ENCODE measurements around the gene WFS1.

The WFS1 gene

DNA sequence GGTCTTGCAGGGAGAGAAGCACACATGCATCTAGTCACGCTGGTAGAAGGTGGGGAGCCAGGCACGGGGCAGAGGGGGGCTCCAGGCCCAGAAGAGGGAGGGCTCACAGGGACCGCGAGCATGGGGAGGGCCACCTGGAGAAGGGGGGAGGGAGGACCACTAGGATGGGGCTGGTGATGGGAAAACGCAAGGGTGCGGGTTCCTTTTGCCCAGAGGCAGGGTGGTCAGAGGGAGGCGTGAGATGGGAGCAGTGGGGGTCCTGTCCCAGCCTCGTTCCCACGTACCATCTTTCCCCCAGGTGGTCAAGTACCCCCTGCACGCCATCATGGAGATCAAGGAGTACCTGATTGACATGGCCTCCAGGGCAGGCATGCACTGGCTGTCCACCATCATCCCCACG, 30.7 kb downstream of the WFS1 start:
- no peak for DNase-seq (ENCODE audit: low spot score)

DNA sequence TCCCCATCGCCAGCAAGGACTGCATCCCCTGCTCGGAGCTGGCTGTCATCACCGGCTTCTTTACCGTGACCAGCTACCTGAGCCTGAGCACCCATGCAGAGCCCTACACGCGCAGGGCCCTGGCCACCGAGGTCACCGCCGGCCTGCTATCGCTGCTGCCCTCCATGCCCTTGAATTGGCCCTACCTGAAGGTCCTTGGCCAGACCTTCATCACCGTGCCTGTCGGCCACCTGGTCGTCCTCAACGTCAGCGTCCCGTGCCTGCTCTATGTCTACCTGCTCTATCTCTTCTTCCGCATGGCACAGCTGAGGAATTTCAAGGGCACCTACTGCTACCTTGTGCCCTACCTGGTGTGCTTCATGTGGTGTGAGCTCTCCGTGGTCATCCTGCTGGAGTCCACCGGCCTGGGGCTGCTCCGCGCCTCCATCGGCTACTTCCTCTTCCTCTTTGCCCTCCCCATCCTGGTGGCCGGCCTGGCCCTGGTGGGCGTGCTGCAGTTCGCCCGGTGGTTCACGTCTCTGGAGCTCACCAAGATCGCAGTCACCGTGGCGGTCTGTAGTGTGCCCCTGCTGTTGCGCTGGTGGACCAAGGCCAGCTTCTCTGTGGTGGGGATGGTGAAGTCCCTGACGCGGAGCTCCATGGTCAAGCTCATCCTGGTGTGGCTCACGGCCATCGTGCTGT, 31.5 kb downstream of the WFS1 start:
- no peak for DNase-seq (ENCODE audit: low spot score)

DNA sequence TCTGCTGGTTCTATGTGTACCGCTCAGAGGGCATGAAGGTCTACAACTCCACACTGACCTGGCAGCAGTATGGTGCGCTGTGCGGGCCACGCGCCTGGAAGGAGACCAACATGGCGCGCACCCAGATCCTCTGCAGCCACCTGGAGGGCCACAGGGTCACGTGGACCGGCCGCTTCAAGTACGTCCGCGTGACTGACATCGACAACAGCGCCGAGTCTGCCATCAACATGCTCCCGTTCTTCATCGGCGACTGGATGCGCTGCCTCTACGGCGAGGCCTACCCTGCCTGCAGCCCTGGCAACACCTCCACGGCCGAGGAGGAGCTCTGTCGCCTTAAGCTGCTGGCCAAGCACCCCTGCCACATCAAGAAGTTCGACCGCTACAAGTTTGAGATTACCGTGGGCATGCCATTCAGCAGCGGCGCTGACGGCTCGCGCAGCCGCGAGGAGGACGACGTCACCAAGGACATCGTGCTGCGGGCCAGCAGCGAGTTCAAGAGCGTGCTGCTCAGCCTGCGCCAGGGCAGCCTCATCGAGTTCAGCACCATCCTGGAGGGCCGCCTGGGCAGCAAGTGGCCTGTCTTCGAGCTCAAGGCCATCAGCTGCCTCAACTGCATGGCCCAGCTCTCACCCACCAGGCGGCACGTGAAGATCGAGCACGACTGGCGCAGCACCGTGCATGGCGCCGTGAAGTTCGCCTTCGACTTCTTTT, 32.2 kb downstream of the WFS1 start:
- no peak for DNase-seq (ENCODE audit: low spot score)

DNA sequence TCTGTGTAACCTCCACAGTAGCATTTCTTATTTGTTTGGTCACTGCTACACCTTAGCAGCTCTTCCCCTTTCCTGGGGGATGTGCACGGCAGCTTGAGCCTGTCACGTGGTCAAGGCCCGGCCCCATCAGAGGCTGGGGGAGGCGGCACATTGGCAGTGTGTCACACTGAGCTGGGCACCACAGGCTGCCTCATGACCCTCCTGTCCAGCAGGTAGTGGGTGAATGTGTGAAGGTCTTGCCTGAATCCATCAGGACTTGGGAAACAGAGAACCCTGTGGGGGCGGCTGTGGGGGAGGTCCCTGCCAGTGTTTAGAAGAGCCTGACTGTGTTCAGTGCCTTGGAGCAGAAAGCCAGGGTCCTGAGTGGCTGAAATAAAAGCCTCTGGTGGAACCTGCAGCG, 33.2 kb downstream of the WFS1 start:
- no peak for DNase-seq (ENCODE audit: low spot score)

DNA sequence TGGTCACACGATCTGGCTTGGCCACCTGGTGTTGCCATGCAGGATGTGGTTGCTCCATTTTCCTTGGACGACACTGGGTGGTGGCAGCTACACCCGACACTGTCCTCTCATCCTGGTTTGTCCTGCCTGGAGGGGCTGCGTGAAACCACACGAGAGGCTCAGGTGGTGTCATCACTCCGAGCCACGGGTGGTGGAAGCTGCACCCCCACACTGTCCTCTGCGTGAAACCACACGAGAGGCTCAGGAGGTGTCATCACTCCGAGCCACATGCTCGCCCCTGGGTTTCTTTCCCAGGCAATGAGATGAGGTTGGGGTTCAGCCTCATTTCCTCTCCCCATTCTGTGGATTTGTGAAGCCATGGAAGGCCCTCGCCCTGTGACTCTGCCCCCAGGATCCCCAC, 34.3 kb downstream of the WFS1 start:
- DNase-seq (ENCODE audit: low spot score) = no peak

DNA sequence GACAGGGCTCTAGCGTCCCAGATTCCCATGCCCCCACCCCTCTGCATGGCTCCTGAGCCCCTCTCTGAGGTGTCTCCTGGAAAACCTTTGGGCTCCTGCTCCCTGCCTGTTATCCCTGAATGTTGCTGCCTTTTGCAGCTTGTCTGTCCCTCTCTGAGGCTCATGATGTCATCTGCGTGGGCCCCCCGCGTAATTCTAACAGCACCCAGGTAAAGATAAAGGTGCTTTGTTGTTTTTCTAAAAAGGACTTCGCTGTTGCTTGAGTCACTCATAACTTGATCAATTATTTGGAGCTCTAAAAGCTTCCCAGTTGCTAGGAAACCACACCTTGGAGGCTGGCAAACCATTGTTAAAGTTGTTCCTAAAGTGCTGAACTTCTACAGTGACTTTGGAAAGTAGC, 36.6 kb downstream of the WFS1 start:
- DNase-seq (ENCODE audit: low spot score) = no peak

DNA sequence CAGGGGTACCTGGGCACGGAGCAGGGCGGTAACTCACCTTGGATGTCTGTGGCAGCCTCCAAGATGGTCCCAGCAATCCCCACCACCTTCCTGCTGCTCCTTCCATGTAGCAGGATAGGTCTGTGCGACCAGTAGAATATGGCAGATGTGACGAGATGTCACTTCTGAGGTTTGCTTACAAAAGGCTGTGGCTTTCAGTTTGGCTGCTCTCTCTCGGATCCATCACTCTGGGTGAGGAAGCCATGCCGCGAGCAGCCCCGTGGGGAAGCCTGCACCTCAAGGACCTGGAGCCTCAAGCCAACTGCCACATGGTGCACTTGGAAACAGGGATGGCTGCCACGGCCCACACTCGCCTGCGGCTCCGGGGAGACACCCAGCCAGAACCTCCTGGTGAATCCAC, 37.6 kb downstream of the WFS1 start:
- no peak for DNase-seq (ENCODE audit: low spot score)

DNA sequence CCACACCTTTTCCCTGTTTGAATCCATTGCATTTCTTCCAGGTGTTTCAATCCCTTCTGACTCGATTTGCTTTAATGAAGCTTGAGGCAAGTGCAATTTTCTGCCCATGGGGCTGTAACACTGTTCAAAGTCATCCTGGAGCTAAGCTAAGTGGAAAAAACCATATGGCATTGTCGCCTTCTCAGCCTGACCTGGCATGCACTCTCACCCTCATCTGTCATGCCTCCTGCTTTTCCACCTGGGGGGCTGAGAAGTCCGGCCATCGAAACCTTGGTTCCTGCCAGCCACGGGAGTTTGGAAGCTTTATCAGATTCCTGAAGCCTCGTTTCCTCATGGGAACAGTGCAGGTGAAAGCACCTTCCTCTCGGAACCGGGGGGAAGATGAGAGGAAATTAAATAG, 38.2 kb downstream of the WFS1 start:
- DNase-seq (ENCODE audit: low spot score) = no peak

DNA sequence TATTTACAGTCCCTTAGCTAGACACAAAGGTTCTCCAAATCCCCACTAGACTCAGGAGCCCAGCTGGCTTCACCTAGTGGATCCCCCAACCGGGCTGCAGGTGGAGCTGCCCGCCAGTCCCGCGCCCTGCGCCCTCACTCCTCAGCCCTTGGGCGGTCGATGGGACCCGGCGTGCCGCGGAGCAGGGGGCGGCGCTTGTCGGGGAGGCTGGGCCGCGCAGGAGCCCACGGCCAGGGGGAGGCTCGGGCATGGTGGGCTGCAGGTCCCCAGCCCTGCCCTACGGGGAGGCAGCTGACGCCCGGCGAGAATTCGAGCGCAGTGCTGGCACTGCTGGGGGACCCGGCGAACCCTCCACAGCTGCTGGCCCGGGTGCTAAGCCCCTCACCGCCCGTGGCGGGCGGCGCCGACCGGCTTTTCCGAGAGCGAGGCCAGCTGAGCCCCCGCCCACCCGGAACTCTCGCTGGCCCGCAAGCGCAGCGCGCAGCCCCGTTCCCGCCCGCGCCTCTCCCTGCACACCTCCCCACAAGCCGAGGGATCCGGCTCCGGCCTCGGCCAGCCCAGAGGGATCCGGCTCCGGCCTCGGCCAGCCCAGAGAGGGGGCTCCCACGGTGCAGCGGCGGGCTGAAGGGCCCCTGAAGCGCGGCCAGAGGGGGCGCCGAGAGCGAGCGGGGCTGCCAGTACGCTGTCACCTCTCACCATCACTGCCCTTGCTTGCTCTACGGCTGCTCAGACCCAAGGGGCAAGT, 39.4 kb downstream of the WFS1 start:
- DNase-seq (ENCODE audit: low spot score) = no peak

DNA sequence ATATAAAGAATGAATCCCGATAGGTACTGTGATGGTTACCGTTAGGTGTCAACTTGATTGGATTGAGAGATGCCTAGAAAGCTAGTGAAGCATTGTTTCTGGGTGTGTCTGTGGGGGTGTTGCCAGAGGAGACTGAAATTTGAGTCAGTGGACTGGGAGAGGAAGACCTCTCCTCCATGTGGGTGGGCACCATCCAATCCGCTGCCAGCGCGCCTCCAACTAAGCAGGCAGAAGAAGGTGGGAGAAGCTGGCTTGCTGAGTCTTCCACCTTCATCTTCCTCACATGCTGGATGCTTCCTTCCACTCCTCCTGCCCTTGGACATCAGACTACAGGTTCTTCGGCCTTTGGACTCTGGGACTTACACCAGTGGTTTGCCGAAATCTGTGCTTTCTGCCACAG, 40.1 kb downstream of the WFS1 start:
- no peak for DNase-seq (ENCODE audit: low spot score)

DNA sequence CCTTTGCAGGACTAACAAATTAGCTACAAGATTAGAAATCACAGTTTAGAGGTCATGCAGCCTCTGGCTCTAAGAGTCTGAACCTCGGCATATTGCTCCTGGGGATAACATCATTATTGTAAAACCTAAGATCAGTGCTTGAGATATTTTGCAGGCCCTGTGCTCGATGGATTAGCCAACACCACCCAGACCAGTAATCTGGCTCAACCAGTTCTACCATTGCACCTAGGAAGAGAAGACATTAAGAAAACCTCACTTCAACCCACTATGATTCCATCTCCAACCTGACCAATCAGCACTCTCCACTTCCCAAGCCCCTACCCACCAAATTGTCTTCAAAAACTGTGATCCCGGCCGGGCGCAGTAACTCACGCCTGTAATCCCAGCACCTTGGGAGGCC, 43.6 kb downstream of the WFS1 start:
- DNase-seq (ENCODE audit: low spot score) = no peak

DNA sequence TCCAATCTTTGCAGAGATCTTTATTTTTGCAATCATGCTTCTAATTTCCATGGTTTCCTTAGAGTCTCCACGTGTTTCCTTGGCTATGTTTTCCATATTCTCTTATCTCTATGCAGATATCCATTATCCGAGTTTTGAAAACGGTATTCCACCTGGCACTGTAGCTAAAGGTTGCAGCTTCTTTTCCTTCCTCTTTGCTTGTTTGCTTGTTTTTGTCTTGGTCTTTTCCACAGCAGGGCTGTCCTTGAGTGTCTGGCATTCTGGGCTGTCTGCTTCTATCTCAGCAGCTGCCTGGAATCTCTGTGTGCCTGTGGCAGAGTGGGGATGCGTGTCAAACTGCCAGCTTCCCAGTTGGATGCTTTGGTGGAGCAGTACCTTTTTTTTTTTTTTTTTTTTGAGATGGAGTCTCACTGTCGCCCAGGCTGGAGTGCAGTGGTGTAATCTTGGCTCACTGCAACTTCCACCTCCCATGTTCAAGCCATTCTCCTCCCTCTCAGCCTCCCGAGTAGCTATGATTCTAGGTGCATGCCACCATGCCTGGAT, 46.9 kb downstream of the WFS1 start:
- DNase-seq (ENCODE audit: low spot score) = no peak

DNA sequence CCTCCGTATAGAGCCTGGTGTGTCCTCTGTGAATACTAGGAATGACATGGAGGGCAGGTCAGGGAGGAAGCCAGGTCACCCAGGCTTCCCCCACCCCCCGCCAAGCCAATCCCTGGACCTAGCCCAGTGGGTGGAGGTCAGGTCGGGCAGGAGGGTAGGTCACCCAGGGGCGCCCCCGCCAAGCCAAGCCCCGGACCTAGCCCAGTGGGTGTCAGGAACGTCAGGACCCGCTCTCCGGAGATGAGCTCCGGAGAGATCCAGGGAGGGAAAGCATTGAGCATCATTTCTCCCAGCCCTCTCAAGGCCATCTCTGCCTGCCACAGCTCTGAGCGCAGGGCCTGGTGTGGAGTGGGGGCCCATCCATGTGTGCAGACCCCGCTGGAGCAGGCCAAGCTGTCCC, 48.6 kb downstream of the WFS1 start:
- DNase-seq (ENCODE audit: low spot score) = no peak

DNA sequence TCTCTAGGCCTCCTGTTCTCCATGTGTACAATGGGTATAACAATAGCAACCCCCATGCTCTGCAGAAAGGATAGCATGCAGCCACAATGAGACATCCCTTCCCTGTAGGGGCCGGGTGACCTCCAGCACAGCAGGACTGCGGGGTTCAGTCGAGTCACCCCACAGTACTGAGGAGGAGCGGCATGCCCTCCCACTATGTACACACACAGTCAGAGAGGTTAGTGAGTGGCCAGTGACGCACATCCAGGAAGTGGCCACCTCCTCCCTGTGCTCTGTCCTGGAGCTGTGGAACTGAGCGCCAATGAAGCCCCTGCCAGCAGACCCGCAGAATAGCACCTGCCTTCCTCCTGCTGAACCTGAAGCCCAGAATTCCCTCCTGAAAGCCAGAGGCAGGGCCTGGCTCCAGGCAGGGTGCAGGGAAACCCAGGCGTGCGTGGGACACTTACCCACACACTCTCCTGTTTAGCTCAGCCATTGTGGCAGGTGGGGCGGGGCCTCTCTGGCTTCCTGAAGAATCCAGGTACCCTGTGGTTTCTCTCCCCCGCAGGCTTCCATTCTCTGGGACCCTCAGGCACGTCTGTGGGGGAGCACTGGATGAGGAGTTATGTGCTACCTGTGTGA, 50.0 kb downstream of the WFS1 start:
- DNase-seq (ENCODE audit: low spot score) = no peak

DNA sequence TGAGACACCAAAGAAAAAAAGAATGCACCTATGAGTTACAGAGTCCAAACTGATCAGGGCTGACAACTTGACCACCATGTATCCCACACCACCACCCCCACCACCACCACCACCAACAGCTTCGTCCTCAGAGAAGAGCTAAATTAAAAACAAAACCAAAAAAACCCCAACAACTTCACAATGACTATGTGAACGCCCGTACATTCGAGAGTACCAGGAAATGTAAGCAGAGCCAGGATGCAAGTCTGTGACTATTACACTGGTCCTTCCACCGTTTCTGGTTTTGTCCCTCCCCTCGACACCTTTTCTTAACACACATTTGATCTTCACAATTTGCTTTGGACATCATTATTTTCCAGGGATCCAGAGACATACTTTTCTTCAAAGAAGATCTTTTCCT, 51.0 kb downstream of the WFS1 start:
- DNase-seq (ENCODE audit: low spot score) = no peak

DNA sequence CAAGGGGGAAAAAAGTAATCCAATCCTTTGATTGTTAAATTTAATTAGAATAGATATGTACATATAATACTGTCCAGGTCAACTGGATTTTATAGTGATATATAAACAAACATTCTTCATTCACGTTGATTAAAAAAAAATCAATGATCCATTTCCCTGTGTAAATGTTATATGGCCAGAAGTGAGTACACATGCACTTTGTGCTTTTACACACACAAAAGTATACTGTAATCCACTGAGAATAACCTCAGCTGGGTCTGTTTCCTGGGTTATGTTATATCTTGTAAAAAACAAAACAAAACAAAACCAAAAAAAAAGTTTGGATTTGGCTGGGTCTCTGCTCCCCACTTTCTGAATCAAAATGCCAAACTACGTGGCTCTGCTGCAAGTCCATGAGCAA, 51.7 kb downstream of the WFS1 start:
- no peak for DNase-seq (ENCODE audit: low spot score)

DNA sequence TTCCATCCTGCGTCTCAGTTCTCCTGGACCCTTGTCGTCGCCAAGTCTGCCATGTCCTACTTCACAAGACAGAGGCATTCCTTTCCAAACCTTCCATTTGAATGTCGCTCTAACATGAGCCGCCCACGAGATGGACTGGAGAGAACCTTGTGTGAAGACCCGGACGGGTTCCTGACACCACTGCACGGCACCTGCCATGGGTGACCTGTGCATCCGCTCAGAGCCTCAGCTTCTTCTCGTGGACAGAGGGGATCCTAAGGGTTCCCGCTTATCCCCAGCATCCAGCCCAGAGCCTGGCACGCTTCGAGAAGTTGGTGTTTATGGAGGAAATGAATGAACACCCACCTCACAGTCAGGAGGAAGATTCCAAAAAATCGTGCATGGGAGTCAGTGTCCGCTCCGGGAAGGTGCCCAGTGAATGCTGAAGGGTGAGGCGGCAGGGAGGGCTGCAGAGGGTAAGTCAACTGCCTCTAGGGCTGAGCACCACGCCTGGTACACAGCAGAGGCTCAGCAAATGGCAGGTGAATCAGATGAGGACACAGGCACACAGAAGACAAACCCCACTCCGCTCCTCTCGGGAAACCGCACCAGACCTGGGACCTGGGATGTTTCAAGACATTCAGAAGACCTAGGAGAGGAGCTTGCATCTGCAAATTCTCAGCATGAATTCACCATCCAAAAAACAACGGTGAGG, 52.6 kb downstream of the WFS1 start:
- no peak for DNase-seq (ENCODE audit: low spot score)

DNA sequence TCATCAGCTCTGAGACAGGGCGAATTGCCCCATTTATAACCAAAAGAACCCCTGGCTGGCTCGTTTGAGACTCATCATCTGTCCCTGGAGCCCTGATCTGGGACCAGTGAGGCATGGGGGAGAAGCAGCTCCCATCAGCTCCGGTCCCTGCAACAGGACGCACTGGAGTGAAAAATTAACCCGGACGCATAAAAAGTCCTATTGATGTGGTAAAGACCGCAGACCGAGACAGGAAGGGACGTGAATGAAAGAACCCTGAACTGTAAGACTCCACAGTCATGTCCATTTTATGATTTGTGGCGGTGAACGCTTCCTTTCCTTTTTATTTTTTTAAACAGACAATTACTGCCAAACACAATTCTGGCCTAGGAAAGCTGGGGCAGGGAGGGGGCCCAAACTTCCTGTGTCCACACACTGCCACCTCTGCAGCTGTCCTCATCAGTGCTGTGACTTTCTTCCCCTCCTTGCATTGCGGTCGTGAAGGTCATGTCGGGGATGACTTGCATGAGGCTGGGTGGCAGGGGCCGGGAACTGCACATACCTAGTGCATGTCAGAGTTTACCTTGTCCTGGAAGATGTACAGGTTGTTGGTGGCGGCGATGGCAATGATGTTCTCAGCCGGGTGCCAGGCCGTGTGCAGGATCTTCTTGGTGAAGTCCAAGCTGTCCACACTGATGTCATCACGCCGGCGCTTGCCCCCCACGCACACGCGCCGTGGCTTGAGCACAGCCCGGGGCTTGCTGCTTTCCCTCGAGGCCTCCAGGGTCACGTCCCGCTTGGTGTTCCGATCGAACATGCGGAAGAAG, 53.3 kb downstream of the WFS1 start:
- DNase-seq (ENCODE audit: low spot score) = no peak

DNA sequence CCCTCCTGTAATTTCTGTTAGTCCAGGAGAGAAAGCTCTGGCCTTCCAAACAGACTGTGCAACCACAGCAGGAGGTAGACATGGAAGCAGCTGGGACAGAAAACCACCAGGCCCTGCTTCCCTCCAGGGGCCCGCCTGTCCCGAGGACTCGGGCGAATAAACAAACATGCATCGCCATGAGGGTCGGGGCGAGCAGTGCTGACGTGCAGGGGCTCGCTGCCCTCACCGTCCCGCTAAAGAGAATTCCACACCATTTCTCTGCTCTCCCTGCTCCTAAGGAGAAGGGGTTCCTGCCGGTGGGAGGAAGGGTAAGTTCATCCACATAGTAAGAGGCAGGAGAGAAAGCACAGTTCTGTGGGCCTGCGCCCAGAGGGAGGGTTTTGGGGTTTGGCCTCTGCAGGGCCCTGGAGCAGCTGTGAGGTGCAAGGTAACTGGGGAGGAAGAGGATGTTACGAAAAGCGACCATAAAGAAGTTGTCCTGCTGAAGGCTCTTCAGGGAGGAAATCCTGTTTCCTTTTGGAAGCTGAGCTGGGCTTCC, 54.9 kb downstream of the WFS1 start:
- no peak for DNase-seq (ENCODE audit: low spot score)

DNA sequence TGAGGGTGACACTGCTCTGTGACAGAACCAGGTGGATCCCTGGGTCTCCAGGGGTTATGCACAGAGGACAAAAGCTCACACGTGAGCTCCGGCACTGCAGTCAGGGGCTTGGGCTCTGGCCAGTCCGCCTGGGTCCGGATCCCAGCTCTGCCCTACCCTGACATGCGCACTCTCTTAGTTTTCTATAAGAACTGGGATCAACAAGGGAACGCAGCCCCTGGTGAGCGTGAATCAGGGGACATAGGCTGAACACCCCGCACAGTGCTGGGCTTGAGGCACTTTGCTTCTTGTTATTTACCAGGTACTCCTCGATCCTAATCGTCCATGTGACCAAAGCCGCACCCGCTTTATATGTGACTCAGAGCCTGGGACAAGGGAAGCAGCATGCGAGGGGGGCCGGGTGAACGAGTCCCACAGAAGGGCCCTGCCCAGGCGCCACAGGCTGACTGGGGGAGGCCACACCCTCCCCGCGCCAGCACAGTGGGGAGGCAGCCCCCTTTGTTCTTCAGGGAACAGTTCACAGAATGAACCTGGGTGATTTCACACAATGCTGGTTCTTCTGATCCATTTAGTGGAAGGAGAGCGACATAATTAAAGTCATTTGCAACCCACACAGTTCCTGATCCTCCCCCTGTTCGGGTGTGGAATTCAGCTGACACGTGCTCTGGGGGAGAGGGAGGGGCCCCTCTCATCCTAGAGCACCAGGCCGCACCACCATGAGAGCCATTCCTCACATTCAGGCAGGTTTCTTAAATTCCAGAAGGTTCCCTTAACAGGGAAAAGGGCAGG, 55.5 kb downstream of the WFS1 start:
- DNase-seq (ENCODE audit: low spot score) = no peak

Measured in CD4-positive, alpha-beta T cell treated with Interleukin-15 for 4 hours (primary cell).